NCI-H1417 treated with DMSO at 0.1 percent for 48 hours (cell line): ENCODE measurements around the gene GSX1.

Source experiments
- DNase-seq: peaks from one replicate; lab custom pipeline; 2025; lab: John Stamatoyannopoulos, UW

The GSX1 gene

DNA sequence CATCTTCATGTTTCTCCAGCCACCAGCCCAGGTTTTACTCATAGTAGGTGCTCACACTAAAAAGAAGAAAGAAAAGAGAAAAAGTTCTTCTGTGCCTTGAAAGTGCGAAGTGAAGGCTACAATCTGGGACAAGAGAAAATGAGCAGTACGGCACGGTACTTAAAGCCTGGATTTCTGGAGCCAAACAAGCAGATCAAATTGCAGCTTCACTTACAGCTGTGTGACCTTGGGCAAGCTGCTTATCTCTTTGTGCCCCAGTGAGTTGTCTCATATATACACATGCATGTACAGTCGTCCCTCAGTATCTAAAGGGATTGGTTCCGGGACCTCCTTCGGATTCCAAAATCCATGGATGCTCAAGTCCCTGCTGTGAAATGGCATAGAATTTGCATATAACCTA, 41.8 kb downstream of the GSX1 start:
- no peak for DNase-seq

DNA sequence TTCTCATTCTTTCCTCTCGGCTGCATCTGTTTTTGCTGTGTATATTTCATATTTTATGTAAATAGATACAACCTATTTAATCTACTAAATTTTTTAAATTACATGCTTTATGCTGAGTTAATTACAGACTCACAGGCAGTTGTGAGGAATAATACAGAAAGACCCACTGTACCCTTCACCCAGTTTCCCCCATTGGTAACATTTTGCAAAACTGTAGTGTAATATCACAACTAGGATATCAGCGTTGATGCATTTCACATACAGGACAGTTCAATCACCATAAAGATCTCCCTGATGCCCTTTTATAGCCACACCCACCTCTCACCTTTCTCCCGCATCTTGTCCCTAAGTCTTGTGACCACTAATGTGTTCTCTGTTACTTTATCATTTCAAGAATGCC, 43.5 kb downstream of the GSX1 start:
- no peak for DNase-seq

DNA sequence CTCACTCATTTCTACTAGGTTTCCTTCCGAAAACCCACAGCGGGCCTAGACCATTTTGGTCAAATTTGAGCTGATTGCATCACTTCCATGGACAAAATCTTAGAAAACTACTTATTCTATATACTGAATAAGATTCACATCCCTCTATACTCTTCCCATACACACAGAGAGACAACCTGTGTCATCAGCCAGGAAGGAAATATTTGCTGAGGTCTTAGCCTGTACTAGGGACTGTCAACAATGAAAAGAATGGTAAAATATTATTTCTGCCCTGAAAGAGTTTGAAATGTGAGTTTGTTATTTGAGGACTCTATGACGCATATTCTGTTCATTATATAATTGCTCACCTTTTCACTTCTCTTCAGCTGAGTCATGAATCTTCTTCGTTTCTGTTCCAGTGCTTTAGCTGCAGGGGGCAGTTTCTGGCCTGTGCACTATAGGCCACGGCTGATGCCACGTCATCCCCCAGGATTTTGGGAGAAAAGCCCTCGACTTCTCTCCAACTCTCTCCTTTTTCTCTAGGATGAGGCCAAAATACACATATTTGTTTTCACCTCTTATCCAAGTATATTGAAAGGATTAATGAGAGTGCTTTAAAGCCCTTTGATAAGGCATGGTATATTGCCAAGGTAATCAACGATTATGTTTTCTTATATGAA, 47.7 kb downstream of the GSX1 start:
- no peak for DNase-seq

DNA sequence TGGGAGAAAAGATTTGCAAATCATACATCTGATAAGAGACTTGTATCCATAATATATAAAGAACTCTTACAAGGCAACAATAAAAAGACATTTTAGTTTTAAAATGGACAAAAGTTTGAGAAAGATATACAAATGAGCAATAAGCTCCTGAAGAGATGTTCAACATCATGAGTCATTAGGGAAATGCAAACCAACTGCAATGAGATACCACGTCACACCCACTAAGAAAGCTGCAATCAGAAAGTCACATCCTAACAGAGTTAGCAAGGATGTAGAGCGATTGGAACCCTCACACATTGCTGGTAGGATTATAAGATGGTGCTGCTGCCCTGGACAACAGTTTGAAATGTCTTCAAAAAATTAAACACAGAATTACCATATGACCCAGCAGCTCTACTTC, 50.3 kb downstream of the GSX1 start:
- no peak for DNase-seq
